KOPT-K1 (cell line): Measurements from ENCODE around the gene RAI1.
"Not testable (repeated sequence)": the region's sequence is repeated elsewhere in the genome, so short reads cannot be mapped to it uniquely, and the experiment has no call there.

Experiments
- H3K27ac ChIP-seq: fragments of 200-600 bp; sonication (generic); 2 replicates; pipeline ENCODE4 v1.5.1; 2016; ENCODE audit warnings: antibody characterized with exemption, mild to moderate bottlenecking, low read depth, low read length; ENCODE audit not compliant: poor library complexity, severe bottlenecking
- H3K36me3 ChIP-seq: fragments of 200-600 bp; sonication (generic); 2 replicates; pipeline ENCODE4 v1.5.1; 2017; ENCODE audit warnings: antibody characterized with exemption, mild to moderate bottlenecking, low read length, moderate library complexity; ENCODE audit not compliant: insufficient read depth
- H3K9me3 ChIP-seq: fragments of 200-600 bp; sonication (generic); 2 replicates; pipeline ENCODE4 v1.5.1; 2017; ENCODE audit warnings: antibody characterized with exemption, low read length, mild to moderate bottlenecking; ENCODE audit not compliant: insufficient read depth, poor library complexity, severe bottlenecking

RAI1 gene

GRCh38 chr17:17806611-17807274, 125.5 kb downstream of the RAI1 start:
- Histone ChIP-seq H3K9me3 (no peaks in the 10 kb centered on the region), H3K27ac (no peak overlapping the region), H3K36me3 (peaks cover 64% of the 10 kb centered on the region)

DNA sequence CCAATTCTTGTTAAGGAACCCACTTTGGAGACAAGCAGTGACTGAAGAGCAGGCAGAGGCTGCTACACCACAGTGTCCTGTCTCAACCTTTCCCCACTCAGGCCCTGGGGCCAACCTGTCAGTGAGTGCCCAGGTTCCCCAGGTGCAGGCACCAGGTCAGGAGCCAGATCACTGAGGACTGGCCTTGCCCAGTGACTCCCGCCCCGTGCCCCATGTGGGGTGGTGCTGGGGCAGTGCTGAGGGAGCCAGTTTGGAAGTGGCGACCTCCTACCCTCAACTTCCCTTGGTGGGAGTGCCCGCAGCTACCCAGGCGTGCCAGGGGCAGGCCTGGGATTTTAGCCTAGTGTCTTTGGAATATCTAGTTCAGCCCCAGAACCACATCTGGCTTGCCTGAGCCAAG, 126.2 kb downstream of the RAI1 start:
- Histone ChIP-seq H3K27ac (no peak overlapping the region), H3K36me3 (peaks cover 71% of the 10 kb centered on the region), H3K9me3 (no peaks in the 10 kb centered on the region)

- not testable (repeated sequence) for H3K27ac ChIP-seq, H3K9me3 ChIP-seq
- H3K36me3 ChIP-seq = peaks cover 77% of the 10 kb centered on the region
These were observed 126.9 kb downstream of the RAI1 start for GRCh38 chr17:17808200-17808599.

DNA sequence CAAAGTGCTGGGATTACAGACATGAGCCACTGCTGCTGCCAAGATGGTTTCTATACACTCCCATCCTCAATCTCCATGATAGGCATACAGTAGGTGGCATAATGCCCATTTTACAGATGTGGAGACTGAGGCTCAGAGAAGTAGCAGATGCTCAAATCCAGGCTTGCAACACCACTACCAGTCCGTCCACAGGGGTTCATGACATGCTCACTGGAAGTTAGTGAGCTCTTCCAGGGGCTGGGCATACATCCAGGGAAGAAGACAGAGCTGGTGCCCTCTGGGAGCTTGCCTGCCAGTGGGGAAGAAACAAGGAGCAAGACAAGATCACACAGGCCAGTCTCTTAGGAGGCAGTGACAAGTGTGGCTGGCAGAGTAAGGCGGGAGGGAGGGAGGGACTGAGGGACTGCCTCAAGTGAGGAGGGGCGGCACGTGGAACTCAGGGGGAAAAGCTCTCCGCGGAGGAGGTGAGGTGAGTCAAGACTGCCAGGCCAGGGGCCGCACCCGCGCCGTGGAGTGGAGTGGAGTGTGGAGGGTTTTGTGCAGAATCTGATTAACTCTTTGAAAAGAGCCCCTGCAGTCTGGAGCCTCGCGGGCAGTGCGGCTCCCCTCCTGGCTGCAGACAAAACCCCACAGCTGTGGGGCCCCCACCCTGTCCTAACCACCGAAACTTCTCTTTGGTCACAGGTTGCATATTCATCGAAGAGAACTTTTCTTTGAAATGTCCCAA, 127.6 kb downstream of the RAI1 start:
- H3K36me3 ChIP-seq = peaks cover 78% of the 10 kb centered on the region
- H3K27ac ChIP-seq = no peak overlapping the region

GRCh38 chr17:17809531-17810083, 128.3 kb downstream of the RAI1 start:
- Histone ChIP-seq H3K36me3 (peaks cover 79% of the 10 kb centered on the region), H3K9me3 (no peaks in the 10 kb centered on the region), H3K27ac (no peak overlapping the region)

More for the DNA sequence above, 127.6 kb downstream of the RAI1 start:
- H3K9me3 ChIP-seq = no peaks in the 10 kb centered on the region

DNA sequence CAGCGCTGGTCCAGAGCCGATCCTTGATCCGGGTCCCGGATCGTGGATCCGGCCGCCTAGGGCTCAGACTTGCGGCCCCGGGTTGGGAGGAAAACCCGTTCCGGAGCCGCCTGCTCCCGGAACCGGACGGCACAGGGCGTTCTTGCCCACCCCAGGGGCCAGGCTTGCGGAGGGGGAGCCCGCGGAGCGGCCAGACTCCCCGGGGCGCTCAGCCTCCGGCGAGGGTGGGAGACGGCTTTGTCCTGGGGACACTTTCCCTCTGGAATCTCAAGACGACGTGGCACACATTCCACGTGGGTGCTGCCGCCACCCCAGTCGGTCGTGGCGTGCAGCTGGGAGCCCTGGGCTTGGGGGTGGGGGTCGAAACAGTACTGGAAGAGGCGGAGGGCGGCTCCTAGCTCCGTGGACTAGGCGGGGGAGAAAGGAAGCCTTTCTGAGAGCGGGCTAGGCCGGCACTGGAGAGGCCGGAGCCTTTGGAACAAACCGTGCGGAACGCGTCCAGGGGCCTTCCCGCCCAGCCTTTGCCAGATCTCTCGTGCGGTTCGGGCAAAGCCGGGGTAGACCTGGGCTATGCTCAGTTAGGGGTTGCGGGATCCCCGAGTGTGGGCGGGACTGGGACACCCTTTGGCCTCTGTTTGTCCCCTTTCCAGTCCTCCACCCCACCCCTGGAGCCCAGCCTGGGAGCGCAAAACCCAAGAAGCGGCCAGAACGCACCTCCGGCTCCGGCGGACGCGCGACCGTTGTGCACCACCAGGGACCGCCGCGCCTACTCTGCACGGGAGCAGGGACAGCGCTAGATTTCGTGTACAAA, 129.0 kb downstream of the RAI1 start:
- Histone ChIP-seq H3K36me3 (peaks cover 83% of the 10 kb centered on the region), H3K27ac (no peak overlapping the region), H3K9me3 (no peaks in the 10 kb centered on the region)

GRCh38 chr17:17810895-17811248, 129.6 kb downstream of the RAI1 start:
- Histone ChIP-seq H3K36me3 (peaks cover 83% of the 10 kb centered on the region), H3K27ac (no peak overlapping the region)

DNA sequence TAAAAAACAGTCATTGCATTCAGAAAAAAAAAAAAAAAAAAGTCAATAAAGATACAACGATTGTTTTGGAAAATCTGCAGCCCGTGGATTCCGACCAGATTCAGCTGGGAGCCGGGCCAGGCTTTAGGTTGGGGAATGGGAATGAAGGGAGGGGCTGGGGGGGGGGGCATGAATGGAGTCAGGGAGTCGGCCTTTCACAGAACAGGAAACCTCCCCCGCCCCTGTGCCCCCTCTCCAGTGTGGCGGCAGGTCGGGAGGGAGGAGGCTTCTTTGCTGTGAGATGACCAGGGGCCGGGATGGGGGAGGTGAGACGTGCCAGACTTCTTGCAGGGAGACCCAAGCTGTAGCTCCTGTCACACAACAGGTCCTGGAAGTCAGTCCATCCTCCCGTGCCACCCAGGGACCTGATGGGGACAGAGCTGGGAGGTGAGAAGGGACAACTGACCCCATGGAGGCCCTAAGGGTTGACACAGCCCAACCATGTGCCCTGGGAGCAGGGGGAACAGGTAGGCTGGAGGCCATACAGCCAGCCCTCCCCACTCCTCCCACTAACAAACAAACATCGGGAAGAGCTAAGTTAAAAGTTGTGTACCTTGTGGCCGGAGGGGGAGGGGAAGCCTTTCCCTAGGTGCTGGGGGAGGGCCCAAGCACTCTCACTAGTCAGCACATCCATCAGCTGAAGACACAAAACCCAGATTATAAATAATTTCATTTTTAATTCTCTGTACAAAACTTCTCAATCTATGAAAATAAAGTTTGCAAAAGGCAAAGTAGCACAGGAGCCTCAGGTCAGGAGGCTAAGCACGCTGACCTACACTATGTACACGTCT, 130.3 kb downstream of the RAI1 start:
- no peaks in the 10 kb centered on the region for H3K9me3 ChIP-seq
- peaks cover 82% of the 10 kb centered on the region for H3K36me3 ChIP-seq
- H3K27ac ChIP-seq = no peak overlapping the region

More at GRCh38 chr17:17810895-17811248, 129.6 kb downstream of the RAI1 start:
- H3K9me3 ChIP-seq = no peaks in the 10 kb centered on the region

DNA sequence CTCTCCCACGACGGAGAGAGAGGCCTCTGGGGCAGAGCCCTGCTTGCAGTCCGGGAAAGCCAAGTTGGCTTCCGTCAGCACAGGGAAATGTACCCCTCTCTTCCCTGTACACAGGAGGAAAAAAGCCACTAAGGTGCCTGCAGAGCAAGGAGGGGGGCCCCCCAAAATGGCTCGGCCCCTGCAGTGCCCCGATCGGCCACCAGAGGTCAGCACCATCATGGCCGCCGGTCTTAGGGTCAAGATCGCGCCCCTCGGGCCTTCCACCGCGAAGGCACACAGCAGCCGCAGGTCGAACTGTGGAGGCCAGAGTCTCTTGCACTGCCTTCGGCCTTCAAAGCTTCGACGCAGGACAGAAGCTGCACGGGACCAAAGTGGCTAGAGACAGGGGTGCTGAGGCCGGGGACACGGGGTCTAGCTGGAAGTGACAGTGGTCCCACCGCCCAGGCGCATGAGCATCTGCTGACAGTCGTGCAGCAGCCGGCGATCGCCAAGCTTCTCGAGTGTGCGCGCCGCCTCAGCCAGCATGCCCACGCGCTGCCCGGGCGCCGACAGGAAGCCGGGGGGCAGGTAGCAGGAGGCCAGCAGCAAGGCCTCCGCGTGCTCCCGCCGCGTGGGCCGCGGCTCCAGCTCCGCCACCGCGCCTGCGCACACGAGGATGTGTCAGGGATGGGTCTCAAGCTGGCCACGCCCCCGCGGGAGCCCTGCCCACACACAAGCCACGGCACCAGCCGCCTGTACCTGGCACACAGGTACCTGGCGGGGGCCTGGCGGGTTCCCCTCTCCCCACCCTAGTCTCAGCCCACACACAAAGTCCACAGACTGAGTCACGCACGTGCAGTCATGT, 131.2 kb downstream of the RAI1 start:
- Histone ChIP-seq H3K27ac (no peak overlapping the region), H3K36me3 (peaks cover 85% of the 10 kb centered on the region), H3K9me3 (no peaks in the 10 kb centered on the region)

DNA sequence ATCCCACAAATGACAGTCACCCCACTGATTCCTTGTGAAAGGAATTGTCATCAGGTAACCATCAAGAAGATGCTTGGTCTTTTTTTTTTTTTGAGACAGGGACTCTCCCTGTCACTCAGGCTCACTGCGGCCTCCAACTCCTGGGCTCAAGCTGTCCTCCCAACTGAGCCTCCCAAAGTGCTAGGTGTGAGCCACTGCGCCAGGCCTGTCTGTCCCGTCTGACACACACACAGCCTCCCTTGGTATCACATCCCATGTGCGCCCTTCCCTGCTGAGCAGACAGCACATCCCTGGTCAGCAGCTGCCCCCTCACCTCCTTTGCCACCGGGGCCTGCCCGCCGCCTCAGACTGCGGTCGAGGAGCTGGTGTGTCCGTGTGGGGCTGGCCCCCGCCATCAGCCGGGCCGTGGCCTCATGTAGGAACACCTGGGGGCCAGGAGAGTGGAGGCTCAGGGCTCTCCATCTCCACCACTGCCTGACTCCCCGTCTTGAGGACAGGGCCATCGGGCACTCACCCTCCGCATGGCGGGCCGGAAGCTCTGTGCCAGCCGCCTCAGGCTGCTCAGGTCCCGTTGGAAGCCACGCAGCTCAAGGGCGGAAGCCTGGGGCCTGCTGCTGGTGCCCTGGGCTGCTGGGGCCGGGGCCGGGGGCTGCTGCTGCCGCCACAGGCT, 131.9 kb downstream of the RAI1 start:
- Histone ChIP-seq H3K27ac (no peak overlapping the region), H3K36me3 (peaks cover 88% of the 10 kb centered on the region)

DNA sequence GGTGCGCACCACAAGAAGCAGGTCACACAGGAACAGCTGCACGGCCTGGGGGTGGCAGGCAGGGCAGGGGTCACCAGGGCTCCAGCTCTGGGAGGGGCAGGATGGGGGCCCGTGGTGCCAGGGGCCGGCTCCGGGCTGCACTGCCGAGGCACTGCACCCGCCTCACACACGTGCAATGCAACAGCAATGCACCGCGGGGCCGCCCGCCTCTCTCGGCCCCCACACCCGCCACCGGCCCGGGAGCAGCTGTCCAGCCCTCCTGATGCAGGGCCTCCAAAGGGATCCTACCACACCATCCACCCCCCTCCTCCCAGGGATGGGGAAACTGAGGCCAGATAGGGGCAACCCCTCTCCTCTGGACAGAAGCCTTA, 132.5 kb downstream of the RAI1 start:
- no peak overlapping the region for H3K27ac ChIP-seq
- H3K36me3 ChIP-seq = peaks cover 90% of the 10 kb centered on the region
- no peaks in the 10 kb centered on the region for H3K9me3 ChIP-seq

More for the DNA sequence above, 131.9 kb downstream of the RAI1 start:
- H3K9me3 ChIP-seq = no peaks in the 10 kb centered on the region

GRCh38 chr17:17814162-17815061, 133.2 kb downstream of the RAI1 start:
- Histone ChIP-seq H3K9me3 (no peaks in the 10 kb centered on the region), H3K27ac (no peak overlapping the region), H3K36me3 (peaks cover 96% of the 10 kb centered on the region)

GRCh38 chr17:17815062-17815406, 133.8 kb downstream of the RAI1 start:
- Histone ChIP-seq H3K27ac (no peak overlapping the region), H3K36me3 (peaks cover 99% of the 10 kb centered on the region), H3K9me3 (no peaks in the 10 kb centered on the region)
